ENCODE results near the gene MLLT11. TPM values are rescaled to one million over a fixed set of nuclear protein-coding genes. Genes with fewer than 3 reads are reported as not detected.
A peak's percentile ranks its signal among the peaks of the same experiment; 100 is the strongest.

MLLT11 gene
- total RNA-seq, 1 experiment from 2014 or later = 15.7 TPM

- Histone ChIP-seq H3K27me3 (no peaks in the 10 kb centered on the region), H3K36me3 (peaks cover 35% of the 10 kb centered on the region), H3K9me3 (replicated peaks) (no peaks in the 10 kb centered on the region), H3K27ac (no peak overlapping the region), H3K4me1 (no peaks in the 10 kb centered on the region), H3K4me3 (peak overlapping the region; percentile 74)
- no peak for DNase-seq
Measured at GRCh38 chr1:151048645-151049032, 11.6 kb upstream of the MLLT11 start.

DNA sequence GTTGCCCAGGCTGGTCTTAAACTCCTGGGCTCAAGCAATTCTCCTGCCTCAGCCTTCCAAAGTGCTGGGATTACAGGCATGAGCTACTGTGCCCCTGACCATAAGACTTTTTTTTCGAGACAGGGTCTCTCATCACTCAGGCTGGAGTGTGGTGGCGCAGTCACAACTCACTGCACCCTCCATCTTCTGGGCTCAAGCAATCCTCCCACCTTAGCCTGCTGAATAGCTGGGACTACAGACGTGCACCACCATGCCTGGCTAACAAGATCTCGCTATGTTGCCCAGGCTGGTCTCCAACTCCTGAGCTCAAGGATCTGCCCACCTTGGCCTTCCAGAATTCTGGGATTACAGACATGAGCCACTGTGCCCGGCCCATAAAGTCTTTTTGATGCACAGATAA lies 10.7 kb upstream of the MLLT11 start:
- Histone ChIP-seq H3K9me3 (replicated peaks) (no peaks in the 10 kb centered on the region), H3K4me3 (no peak overlapping the region), H3K36me3 (peaks cover 43% of the 10 kb centered on the region), H3K27me3 (no peaks in the 10 kb centered on the region), H3K27ac (no peak overlapping the region), H3K4me1 (no peaks in the 10 kb centered on the region)
- DNase-seq = no peak

DNA sequence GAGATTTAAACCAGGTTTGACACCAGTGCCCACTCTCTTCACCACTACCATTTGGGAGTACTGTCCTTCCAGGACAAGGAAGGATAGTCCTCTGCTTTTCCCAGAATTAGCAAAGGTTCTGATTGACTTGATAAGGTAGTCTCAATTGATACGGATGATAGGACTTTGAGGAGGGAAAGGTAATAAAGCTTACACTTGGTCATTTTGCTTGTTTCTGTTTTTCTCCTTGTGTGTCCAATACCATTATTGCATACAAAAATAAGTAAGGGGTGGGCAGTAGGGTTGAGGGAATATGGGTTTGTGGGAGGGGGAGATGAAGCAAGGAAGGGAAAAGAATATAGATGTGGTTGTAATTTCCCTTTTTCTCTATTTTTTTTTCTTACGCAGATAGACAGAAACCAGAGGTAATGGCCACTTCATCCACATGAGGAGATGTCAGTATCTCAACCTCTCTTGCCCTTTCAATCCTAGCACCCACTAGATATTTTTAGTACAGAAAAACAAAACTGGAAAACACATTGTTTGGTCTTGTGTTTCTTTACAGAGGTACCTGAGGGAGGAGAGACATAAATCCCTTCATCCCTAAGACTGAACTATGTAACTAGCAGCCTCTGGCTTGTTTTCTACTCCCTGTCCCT lies 10.0 kb upstream of the MLLT11 start:
- Histone ChIP-seq H3K36me3 (peaks cover 50% of the 10 kb centered on the region), H3K4me3 (no peak overlapping the region), H3K9me3 (replicated peaks) (no peaks in the 10 kb centered on the region), H3K4me1 (no peaks in the 10 kb centered on the region), H3K27me3 (no peaks in the 10 kb centered on the region), H3K27ac (no peak overlapping the region)
- no peak for DNase-seq

GRCh38 chr1:151051356-151052009 lies 8.7 kb upstream of the MLLT11 start:
- Histone ChIP-seq H3K9me3 (replicated peaks) (no peaks in the 10 kb centered on the region), H3K27me3 (no peaks in the 10 kb centered on the region), H3K27ac (no peak overlapping the region), H3K4me1 (no peaks in the 10 kb centered on the region), H3K4me3 (no peak overlapping the region), H3K36me3 (peaks cover 61% of the 10 kb centered on the region)
- DNase-seq = no peak

DNA sequence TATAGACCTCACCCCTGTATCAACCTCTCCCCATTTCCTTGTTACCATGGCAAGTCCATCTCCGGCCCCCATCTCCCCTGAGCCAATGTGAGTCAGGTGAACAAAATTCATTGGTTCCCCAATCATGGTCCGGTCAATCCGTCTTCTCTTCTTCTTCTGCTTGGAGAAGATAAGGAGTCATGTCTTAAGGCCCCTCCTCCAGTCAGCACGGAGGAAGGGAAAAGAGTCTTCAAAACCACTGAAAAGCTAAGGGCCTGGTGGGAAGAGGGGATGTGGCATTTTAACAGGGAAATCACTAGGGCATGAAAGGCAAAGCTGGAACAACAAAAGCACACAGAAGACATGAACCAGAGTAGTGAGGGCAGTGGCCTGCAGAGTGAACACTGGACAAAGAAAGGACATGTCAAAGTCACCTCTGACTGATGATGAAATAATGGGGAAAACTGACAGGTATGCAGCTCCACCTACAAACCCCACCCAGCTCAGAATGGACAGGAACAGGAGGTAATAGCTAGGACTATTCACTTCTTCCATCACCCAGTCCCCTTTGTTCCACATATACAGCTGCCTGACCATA lies 5.1 kb upstream of the MLLT11 start:
- H3K4me1 ChIP-seq = peaks cover 5% of the 10 kb centered on the region
- no peak overlapping the region for H3K4me3 ChIP-seq
- DNase-seq = no peak
- no peaks in the 10 kb centered on the region for H3K27me3 ChIP-seq
- H3K36me3 ChIP-seq = peaks cover 58% of the 10 kb centered on the region
- no peak overlapping the region for H3K27ac ChIP-seq
- H3K9me3 ChIP-seq (replicated peaks) = no peaks in the 10 kb centered on the region

- Histone ChIP-seq H3K27me3 (no peaks in the 10 kb centered on the region), H3K27ac (no peak overlapping the region), H3K4me1 (peaks cover 5% of the 10 kb centered on the region), H3K4me3 (no peak overlapping the region), H3K36me3 (peaks cover 54% of the 10 kb centered on the region), H3K9me3 (replicated peaks) (no peaks in the 10 kb centered on the region)
- DNase-seq = no peak
Measured at GRCh38 chr1:151055581-151055980, 4.6 kb upstream of the MLLT11 start.

DNA sequence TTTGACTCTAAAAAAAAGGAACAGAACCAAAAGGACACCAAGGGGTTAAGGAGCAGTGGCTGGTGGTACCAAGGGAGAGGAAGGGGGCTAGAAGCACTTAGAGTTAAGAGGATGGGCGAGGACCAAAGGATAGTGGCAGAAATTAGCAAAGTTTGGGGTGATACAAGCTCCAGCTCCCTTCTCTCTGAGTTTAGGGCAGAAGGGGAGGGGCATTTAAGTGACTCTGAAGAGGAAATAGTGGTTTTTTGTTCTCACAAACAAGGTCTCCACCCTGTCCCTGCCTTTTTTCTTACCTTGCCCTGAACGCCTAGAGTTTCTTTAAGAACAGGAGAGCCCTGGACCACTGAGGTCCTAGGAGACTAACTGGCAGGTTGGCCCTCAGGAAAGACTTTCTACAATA lies 4.0 kb upstream of the MLLT11 start:
- no peaks in the 10 kb centered on the region for H3K27me3 ChIP-seq

GRCh38 chr1:151058692-151059091 lies 1.5 kb upstream of the MLLT11 start:
- H3K4me1 ChIP-seq = peaks cover 5% of the 10 kb centered on the region
- no peaks in the 10 kb centered on the region for H3K27me3 ChIP-seq
- H3K36me3 ChIP-seq = peaks cover 28% of the 10 kb centered on the region
- peak overlapping the region; percentile 71 for H3K4me3 ChIP-seq
- DNase-seq = peak; percentile 77 to 80
- H3K27ac ChIP-seq = peak overlapping the region; percentile 74
- no peaks in the 10 kb centered on the region for H3K9me3 ChIP-seq (replicated peaks)

More for the DNA sequence above, 4.0 kb upstream of the MLLT11 start:
- H3K4me3 ChIP-seq = no peak overlapping the region
- H3K27ac ChIP-seq = no peak overlapping the region
- peaks cover 50% of the 10 kb centered on the region for H3K36me3 ChIP-seq
- peaks cover 5% of the 10 kb centered on the region for H3K4me1 ChIP-seq
- no peak for DNase-seq
- H3K9me3 ChIP-seq (replicated peaks) = no peaks in the 10 kb centered on the region

DNA sequence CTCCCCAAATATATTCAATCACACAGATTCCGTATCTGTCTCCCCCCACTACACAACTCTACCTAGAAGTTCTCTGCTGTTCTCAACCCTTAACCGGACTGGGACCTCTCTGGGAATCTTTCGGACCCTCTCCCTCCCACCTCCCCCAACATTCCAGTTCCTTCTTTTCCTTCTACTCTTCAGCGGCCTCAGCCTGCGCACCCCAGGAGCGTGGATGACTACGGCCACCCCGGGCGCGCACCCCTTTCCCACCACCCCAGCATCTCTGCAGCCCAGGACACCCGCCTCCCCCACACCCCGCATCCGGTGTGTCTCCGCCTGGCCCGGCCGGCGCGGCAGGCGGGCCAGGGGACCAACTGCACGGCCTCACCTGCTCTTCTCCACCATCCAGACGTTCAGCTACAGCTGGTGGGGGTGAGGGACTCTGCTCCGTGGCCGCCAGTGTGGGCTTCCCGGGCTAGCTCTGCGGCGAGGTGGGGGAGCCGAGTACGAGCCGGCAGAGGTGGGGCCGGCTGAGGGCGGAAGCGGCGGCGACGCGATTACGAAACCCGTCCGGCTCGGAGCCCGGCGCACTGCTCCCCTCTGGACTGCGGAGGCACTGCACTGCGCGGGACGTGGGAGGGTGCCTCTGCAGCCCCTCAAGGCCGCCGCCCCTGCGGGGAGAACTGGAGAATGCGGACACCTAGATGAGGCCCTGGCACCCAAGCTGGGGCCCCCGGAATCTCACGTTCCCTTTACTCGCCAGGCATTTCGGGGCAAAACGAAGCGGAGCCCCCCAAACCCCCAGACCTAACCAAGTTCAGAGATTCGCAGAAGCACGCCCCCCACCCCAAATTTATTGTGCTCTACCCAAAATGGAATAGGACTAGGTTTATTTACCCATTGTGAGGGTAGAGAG lies 839 bp upstream of the MLLT11 start, which contains the start of gene CDC42SE1:
Gene CDC42SE1 (minus strand): TSS at position 514 of the 898 bp plus-strand sequence. CDS start 3,892 bp downstream, outside the sequence.
- Histone ChIP-seq H3K9me3 (replicated peaks) (no peaks in the 10 kb centered on the region), H3K36me3 (peaks cover 22% of the 10 kb centered on the region), H3K27me3 (no peaks in the 10 kb centered on the region), H3K4me1 (peaks cover 5% of the 10 kb centered on the region), H3K4me3 (peak within 1 kb of the TSS; percentile 71), H3K27ac (peak within 1 kb of the TSS; percentile 74)
- DNase-seq = peak; percentile 89 to 90

- H3K4me3 ChIP-seq = peak overlapping the region; percentile 71
- H3K27me3 ChIP-seq = no peaks in the 10 kb centered on the region
- H3K4me1 ChIP-seq = peaks cover 5% of the 10 kb centered on the region
- H3K9me3 ChIP-seq (replicated peaks) = no peaks in the 10 kb centered on the region
- peak overlapping the region; percentile 74 for H3K27ac ChIP-seq
- peaks cover 7% of the 10 kb centered on the region for H3K36me3 ChIP-seq
- DNase-seq = peak; percentile 31 to 40
Measured at GRCh38 chr1:151060657-151061421, 642 bp downstream of the MLLT11 start.

GRCh38 chr1:151061704-151062103 lies 1.5 kb downstream of the MLLT11 start:
- peak overlapping the region; percentile 71 for H3K4me3 ChIP-seq
- DNase-seq = no peak
- no peaks in the 10 kb centered on the region for H3K9me3 ChIP-seq (replicated peaks)
- H3K27me3 ChIP-seq = no peaks in the 10 kb centered on the region
- H3K27ac ChIP-seq = peak overlapping the region; percentile 74; the same call in 1 of the 2 replicates
- H3K4me1 ChIP-seq = peaks cover 5% of the 10 kb centered on the region
- peaks cover 3% of the 10 kb centered on the region; the same call in 1 of the 2 replicates for H3K36me3 ChIP-seq

DNA sequence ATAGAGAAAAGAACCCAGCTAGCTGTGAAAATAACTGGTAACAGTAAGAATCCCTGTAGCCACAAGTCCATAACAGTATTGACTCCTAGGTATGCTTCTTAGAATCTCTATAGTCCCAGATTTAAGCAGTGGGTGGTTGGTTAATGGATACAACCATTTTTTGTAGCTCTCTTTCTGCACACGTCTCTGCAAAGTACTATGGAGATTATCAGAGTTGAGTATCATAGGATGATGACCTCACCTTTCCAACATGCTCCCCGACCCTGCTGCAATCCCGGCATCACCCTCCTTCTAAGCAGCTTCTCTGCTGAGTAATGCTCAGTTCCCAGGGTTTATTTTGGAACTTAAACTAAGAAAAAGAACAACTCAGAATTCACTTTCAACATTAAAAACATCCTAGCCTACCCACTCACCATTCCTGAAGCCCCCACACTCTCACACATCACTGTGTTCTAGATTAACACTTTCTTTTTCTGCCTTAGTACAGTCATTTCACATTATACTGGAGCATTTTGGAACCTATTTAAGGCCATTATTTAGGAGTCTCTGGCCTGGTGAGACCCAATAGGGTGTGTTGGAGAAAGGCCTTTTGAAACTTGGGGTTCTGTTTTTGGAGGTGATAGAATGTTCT lies 2.7 kb downstream of the MLLT11 start:
- Histone ChIP-seq H3K27me3 (no peaks in the 10 kb centered on the region), H3K36me3 (peaks cover 7% of the 10 kb centered on the region; the same call in 1 of the 2 replicates), H3K4me3 (no peak overlapping the region), H3K4me1 (peaks cover 4% of the 10 kb centered on the region), H3K9me3 (replicated peaks) (no peaks in the 10 kb centered on the region), H3K27ac (no peak overlapping the region)
- DNase-seq = no peak

GRCh38 chr1:151065089-151065645 lies 5.0 kb downstream of the MLLT11 start:
- no peak for DNase-seq
- Histone ChIP-seq H3K27me3 (no peaks in the 10 kb centered on the region), H3K36me3 (peaks cover 12% of the 10 kb centered on the region; the same call in 1 of the 2 replicates), H3K4me3 (no peak overlapping the region), H3K9me3 (replicated peaks) (no peaks in the 10 kb centered on the region), H3K27ac (no peak overlapping the region), H3K4me1 (no peaks in the 10 kb centered on the region)

Measured in SJCRH30 (cell line).